Spleen (tissue), 7 donors: Measurements from ENCODE around the gene VNN1.

Experiments used
- POLR2A ChIP-seq, 3 donors: fragments of 450-650 bp; IDR thresholded peaks; one replicate each; pipeline ENCODE4 v1.5.1; 2017; ENCODE audit warnings: antibody characterized with exemption in 3 of 3, mild to moderate bottlenecking in 1 of 3
- TF ChIP-seq, protein P1 (sequence below), 11 experiments: fragments of 200-600 bp in 7 of 11; fragments of 450-650 bp in 4 of 11; sonication (generic) in 4 of 11; IDR thresholded peaks in 8 of 11; conservative IDR thresholded peaks in 3 of 11; 1 replicate in 7 of 11; 2 replicates in 4 of 11; pipeline versions ENCODE4 v1.4.0 to v1.8.0; 2016 to 2021; ENCODE audit warnings: antibody characterized with exemption in 11 of 11, inconsistent platforms in 4 of 11, mild to moderate bottlenecking in 1 of 11
- donor health status: DM: no; HTN: no; CAD: no; lungs with moderate emphysema.
- donor health status: DM: no; HTN: no; CAD: no.
- donor health status: DM: no; HTN: no; CAD: no.

DNA sequence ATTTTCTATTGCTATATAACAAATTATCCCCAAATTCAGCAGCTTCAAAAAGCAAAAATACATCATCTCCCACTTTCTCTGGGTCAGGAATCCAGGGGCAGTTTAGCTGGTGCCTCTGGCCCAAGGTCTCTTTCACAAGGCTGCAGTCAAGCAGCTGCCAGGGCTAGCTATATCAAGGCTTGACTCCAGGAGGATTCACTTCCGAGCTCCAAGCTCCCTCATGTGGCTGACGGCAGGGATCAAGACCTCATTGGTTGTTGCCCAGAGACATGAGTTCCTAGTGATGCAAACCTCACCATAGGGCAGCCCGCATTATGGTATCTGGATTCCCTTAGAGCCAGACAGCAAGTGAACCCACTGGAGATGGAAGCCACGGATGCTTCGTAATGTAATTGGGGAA, 1.3 kb upstream of the VNN1 start:
- TF ChIP-seq, protein P1, sequence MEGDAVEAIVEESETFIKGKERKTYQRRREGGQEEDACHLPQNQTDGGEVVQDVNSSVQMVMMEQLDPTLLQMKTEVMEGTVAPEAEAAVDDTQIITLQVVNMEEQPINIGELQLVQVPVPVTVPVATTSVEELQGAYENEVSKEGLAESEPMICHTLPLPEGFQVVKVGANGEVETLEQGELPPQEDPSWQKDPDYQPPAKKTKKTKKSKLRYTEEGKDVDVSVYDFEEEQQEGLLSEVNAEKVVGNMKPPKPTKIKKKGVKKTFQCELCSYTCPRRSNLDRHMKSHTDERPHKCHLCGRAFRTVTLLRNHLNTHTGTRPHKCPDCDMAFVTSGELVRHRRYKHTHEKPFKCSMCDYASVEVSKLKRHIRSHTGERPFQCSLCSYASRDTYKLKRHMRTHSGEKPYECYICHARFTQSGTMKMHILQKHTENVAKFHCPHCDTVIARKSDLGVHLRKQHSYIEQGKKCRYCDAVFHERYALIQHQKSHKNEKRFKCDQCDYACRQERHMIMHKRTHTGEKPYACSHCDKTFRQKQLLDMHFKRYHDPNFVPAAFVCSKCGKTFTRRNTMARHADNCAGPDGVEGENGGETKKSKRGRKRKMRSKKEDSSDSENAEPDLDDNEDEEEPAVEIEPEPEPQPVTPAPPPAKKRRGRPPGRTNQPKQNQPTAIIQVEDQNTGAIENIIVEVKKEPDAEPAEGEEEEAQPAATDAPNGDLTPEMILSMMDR (IDR thresholded peaks at IDR 0.05 in 8 of 11, conservative IDR thresholded peaks at IDR 0.05 in 3 of 11): no peak
- TF ChIP-seq POLR2A (IDR thresholded peaks at IDR 0.05): no peak
